HL-60/S4 (cell line): Measurements from ENCODE around the gene LILRA5.
"Not testable (repeated sequence)": the region's sequence is repeated elsewhere in the genome, so short reads cannot be mapped to it uniquely, and the experiment has no call there.

Experiments used
- in situ Hi-C: fragments of 300-500 bp; cut with MboI; formaldehyde crosslinking; loops from 2 replicates; pipeline ENCODE4 v1.14.3; 2022; ENCODE audit warnings: low sequenced_read_pairs

Gene LILRA5

GRCh38 chr19:54312436-54313377 is at the start of gene LILRA5:
LILRA5 (minus strand) TSS chr19:54313166; CDS start chr19:54313019, 147 bp downstream.
- in situ Hi-C loops, result no loop called here

- in situ Hi-C loops, result not testable (repeated sequence)
These were observed 48.9 kb upstream of the LILRA5 start for GRCh38 chr19:54361680-54362422.

- in situ Hi-C loops, result not testable (repeated sequence)
These were observed 46.3 kb upstream of the LILRA5 start for GRCh38 chr19:54359149-54359820.

GRCh38 chr19:54357381-54357780 is 44.4 kb upstream of the LILRA5 start:
- in situ Hi-C loops, result no loop called here

- in situ Hi-C loops, result no loop called here
These were observed 43.6 kb upstream of the LILRA5 start for GRCh38 chr19:54356444-54357056.

GRCh38 chr19:54355675-54356074 is 42.7 kb upstream of the LILRA5 start:
- in situ Hi-C loops, result no loop called here

- in situ Hi-C loops, result no loop called here
These were observed 41.8 kb upstream of the LILRA5 start for GRCh38 chr19:54354761-54355160.

GRCh38 chr19:54352546-54352945 is 39.6 kb upstream of the LILRA5 start:
- in situ Hi-C loops, result no loop called here

- in situ Hi-C loops, result no loop called here
These were observed 39.1 kb upstream of the LILRA5 start for GRCh38 chr19:54352041-54352440.

GRCh38 chr19:54351474-54351873 is 38.5 kb upstream of the LILRA5 start:
- in situ Hi-C loops, result no loop called here

GRCh38 chr19:54345938-54346386 is 33.0 kb upstream of the LILRA5 start:
- in situ Hi-C loops, result no loop called here

GRCh38 chr19:54343868-54344267 is 30.9 kb upstream of the LILRA5 start:
- in situ Hi-C loops, result no loop called here

- in situ Hi-C loops, result no loop called here
These were observed 28.3 kb upstream of the LILRA5 start for GRCh38 chr19:54341295-54341694.

- in situ Hi-C loops, result no loop called here
These were observed 26.8 kb upstream of the LILRA5 start for GRCh38 chr19:54339646-54340358.

- in situ Hi-C loops, result no loop called here
These were observed 25.6 kb upstream of the LILRA5 start for GRCh38 chr19:54338521-54338920.

- in situ Hi-C loops, result no loop called here
These were observed 24.9 kb upstream of the LILRA5 start for GRCh38 chr19:54337858-54338230.

- in situ Hi-C loops, result no loop called here
These were observed 24.2 kb upstream of the LILRA5 start for GRCh38 chr19:54336893-54337857.

GRCh38 chr19:54335979-54336892 is 23.3 kb upstream of the LILRA5 start:
- in situ Hi-C loops, result no loop called here
